Germinal center (tissue), 1 donor: ENCODE results near the gene ZNF747.

Experiments used
- DNase-seq: peaks from one replicate; pipeline ENCODE4 v3.0.0; 2012; ENCODE audit warnings: mixed read lengths, low spot score

Gene ZNF747

GRCh38 chr16:30515275-30515674, 19.4 kb downstream of the ZNF747 start:
- no peak for DNase-seq

- no peak for DNase-seq
Measured at GRCh38 chr16:30511509-30511908, 23.1 kb downstream of the ZNF747 start.

- no peak for DNase-seq
Measured at GRCh38 chr16:30510376-30510938, 24.2 kb downstream of the ZNF747 start.

GRCh38 chr16:30509081-30509765, 25.4 kb downstream of the ZNF747 start:
- DNase-seq = no peak

- DNase-seq = no peak
Measured at GRCh38 chr16:30503403-30504296, 31.0 kb downstream of the ZNF747 start.

GRCh38 chr16:30499284-30499683, 35.4 kb downstream of the ZNF747 start:
- DNase-seq = no peak

- DNase-seq = no peak
Measured at GRCh38 chr16:30494709-30495108, 39.9 kb downstream of the ZNF747 start.

GRCh38 chr16:30493941-30494488, 40.6 kb downstream of the ZNF747 start:
- no peak for DNase-seq

- no peak for DNase-seq
Measured at GRCh38 chr16:30491744-30492308, 42.8 kb downstream of the ZNF747 start.

GRCh38 chr16:30491229-30491628, 43.4 kb downstream of the ZNF747 start:
- DNase-seq = no peak

GRCh38 chr16:30490210-30490609, 44.4 kb downstream of the ZNF747 start:
- no peak for DNase-seq

GRCh38 chr16:30488764-30489605, 45.7 kb downstream of the ZNF747 start:
- DNase-seq = no peak

GRCh38 chr16:30485818-30486436, 48.7 kb downstream of the ZNF747 start:
- DNase-seq = no peak

GRCh38 chr16:30484887-30485286, 49.8 kb downstream of the ZNF747 start:
- DNase-seq = no peak

- no peak for DNase-seq
Measured at GRCh38 chr16:30482366-30482765, 52.3 kb downstream of the ZNF747 start.

- no peak for DNase-seq
Measured at GRCh38 chr16:30481381-30481780, 53.3 kb downstream of the ZNF747 start.
